Uterus (tissue), 2 donors: ENCODE results near the gene ADARB2.

ENCODE experiments used
- POLR2A ChIP-seq, 2 donors: fragments of 450-650 bp; IDR thresholded peaks; one replicate each; pipeline ENCODE4 v1.6.1; 2016; ENCODE audit warnings: antibody characterized with exemption in 2 of 2, mild to moderate bottlenecking in 1 of 2, moderate library complexity in 1 of 2
- TF ChIP-seq, protein P1 (sequence below), 4 experiments: fragments of 200-600 bp in 2 of 4; fragments of 450-650 bp in 2 of 4; sonication (generic) in 2 of 4; IDR thresholded peaks; one replicate each; pipeline ENCODE4 v1.5.1; 2016 to 2019; ENCODE audit warnings: antibody characterized with exemption in 4 of 4, mild to moderate bottlenecking in 2 of 4, moderate library complexity in 1 of 4

GRCh38 chr10:1670541-1671365, 66.6 kb downstream of the ADARB2 start:
- TF ChIP-seq, protein P1, sequence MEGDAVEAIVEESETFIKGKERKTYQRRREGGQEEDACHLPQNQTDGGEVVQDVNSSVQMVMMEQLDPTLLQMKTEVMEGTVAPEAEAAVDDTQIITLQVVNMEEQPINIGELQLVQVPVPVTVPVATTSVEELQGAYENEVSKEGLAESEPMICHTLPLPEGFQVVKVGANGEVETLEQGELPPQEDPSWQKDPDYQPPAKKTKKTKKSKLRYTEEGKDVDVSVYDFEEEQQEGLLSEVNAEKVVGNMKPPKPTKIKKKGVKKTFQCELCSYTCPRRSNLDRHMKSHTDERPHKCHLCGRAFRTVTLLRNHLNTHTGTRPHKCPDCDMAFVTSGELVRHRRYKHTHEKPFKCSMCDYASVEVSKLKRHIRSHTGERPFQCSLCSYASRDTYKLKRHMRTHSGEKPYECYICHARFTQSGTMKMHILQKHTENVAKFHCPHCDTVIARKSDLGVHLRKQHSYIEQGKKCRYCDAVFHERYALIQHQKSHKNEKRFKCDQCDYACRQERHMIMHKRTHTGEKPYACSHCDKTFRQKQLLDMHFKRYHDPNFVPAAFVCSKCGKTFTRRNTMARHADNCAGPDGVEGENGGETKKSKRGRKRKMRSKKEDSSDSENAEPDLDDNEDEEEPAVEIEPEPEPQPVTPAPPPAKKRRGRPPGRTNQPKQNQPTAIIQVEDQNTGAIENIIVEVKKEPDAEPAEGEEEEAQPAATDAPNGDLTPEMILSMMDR (IDR thresholded peaks at IDR 0.05), result no peak
- TF ChIP-seq POLR2A (IDR thresholded peaks at IDR 0.05), result no peak
